HG03064 (cell line): ENCODE results near the gene IGF1R.
"Not testable (repeated sequence)": the region's sequence is repeated elsewhere in the genome, so short reads cannot be mapped to it uniquely, and the experiment has no call there.

ENCODE experiments used
- ATAC-seq: cut with Tn5 transposase; IDR thresholded peaks from one replicate; pipeline ENCODE4 v1.9.1; 2021; ENCODE audit warnings: low read depth; ENCODE audit not compliant: unreplicated experiment

The IGF1R gene

GRCh38 chr15:99004998-99005974, 356.9 kb downstream of the IGF1R start:
- not testable (repeated sequence) for ATAC-seq

- no peak for ATAC-seq
Observed at GRCh38 chr15:99006146-99006545, 357.8 kb downstream of the IGF1R start.

GRCh38 chr15:99006904-99007495, 358.7 kb downstream of the IGF1R start:
- no peak for ATAC-seq

- no peak for ATAC-seq
Observed at GRCh38 chr15:99009741-99010330, 361.5 kb downstream of the IGF1R start.

GRCh38 chr15:99010768-99011167, 362.4 kb downstream of the IGF1R start:
- ATAC-seq = no peak
